T-helper 22 cell (primary cell): Measurements from ENCODE around the gene VGLL3.
"Not testable (repeated sequence)": the region's sequence is repeated elsewhere in the genome, so short reads cannot be mapped to it uniquely, and the experiment has no call there.

ENCODE experiments used
- DNase-seq: peaks from one replicate; pipeline ENCODE4 v3.0.0-alpha.2; 2020; ENCODE audit warnings: low read depth

Gene VGLL3

DNA sequence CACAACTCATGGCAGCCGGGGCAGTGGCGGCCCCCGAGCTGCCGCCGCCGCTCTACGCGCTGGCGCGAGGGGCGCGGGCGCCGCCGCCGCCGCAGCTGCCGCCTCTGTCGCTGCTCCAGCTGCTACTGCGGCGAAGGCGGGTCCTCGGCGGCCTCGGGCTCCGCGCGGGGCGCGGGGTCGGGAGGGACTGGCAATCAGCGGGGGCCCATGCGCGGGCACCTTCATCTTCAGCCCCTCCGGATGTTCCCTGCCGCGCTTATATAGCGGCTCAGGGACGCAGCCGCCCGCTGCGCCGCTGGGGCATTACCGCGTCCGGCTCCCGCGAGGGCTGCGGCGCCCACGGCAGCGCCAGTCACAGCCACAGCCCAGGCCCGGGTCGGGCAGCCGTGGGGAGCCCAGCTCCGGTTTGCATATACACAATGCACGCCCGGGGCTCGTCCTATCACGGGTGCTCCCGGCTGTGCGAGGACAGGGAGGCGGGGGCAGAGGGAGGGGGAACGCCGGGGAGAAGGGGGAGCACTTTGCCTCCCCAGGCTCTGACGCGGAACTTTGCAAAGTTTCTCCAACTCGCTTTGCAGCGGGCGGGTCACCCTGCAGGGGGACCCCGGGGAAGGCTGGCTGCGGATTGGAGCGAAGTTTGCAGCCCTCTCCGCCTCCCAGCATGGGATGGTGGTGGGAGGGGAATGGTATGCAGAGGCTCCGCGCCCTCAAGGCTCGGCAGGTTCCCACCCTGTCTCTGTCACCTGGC, at the start of gene VGLL3:
Gene VGLL3, minus strand, starts transcription at position 416 of the 748 bp plus-strand sequence. Its CDS starts 406 bp downstream, at position 10.
- no peak for DNase-seq

GRCh38 chr3:87037652-87038051, 46.7 kb upstream of the VGLL3 start:
- DNase-seq: no peak

DNA sequence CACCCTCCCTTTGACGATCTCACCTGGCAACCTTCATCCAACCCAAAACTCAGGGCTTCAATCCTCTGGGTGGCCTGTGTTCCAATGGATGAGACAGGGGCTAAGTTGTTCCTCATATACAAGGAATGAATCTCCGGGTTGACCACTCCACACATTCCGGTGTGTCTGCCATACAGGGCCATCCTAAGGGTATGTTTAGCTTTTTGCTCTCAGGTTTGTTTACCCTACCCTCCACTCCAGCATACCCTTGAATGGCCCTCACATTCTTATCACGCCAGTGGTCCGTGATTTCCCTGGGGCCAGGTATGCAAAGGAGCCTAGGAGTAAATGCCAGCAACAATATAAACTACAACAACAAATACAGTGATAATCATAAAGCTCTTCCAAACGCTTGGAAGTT, 45.7 kb upstream of the VGLL3 start:
- DNase-seq: no peak

DNA sequence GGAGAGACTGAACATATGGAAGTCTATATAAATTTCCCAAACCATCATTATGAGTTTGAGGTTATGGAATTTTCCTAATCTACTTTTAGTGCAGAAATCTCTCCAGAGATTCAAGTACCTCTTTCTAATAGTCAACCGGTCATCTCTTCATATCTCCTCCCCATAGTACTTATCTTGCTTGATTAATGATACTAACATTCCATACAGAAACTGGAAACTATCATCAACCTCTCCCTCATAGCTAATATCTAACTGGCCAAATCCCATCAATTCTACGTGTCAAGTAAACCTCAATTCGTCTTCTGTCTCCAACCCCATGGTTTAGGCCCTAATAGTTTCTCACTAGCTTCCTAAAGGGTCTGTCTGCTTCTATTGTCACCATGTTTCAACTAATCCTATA, 44.4 kb upstream of the VGLL3 start:
- DNase-seq: no peak

- no peak for DNase-seq
Observed at GRCh38 chr3:87033205-87033604, 42.3 kb upstream of the VGLL3 start.

DNA sequence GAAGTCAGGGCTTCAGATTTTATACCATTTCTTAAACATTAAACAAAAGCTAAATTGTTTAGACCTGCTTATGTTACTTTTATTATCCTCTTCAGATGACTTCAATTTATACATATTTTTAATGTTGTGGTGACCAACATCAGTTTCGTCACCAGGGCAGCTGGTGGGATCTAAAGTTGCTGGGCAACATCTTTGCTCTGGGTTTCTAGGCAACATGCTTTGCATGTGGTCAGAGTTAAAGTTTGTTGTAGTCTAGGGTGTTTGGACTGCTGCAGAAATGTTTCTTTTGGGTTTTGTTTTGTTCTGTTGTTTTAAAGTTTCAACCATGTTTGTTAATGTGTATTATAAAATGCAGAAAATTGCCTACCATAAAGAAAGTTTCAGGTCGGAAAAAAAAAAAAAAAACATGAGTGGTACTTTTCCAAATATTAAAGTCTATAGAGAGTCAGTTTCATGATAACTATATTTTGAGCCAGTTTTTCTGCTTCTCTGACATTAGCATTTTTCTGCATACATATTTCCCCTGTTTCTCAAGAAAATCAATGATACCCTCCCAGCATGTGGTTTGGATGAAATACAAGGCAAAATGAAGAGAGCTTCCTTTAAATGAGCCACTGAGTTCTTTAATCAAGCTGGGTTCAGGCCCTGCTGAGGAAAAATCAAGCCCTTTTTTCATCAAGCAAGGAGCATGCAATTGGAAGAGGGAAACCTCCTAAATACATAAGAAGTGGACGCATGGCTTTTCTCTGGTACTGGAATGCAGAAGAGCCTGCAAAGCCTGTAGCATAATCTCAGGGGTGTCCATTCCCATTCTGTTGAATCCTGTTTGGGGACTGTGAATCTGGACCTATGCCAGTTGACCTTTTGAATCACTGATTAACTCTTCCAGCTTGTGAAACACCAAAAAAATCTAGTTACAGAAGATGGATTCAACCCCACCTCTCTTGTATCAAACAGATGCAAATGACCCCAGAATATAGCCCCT, 35.0 kb upstream of the VGLL3 start:
- no peak for DNase-seq

DNA sequence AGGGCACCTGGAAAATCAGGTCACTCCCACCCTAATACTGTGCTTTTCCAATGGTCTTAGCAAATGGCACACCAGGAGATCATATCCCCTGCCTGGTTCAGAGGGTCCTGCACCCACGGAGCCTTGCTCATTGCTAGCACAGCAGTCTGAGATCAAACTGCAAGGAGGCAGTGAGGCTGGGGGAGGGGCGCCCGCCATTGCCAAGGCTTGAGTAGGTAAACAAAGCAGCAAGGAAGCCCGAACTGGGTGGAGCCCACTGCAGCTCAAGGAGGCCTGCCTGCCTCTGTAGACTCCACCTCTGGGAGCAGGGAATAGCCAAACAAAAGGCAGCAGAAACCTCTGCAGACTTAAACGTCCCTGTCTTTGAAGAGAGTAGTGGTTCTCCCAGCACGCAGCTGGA, 26.4 kb upstream of the VGLL3 start:
- not testable (repeated sequence) for DNase-seq

- DNase-seq: no peak
Observed at GRCh38 chr3:87009271-87009670, 18.3 kb upstream of the VGLL3 start.

DNA sequence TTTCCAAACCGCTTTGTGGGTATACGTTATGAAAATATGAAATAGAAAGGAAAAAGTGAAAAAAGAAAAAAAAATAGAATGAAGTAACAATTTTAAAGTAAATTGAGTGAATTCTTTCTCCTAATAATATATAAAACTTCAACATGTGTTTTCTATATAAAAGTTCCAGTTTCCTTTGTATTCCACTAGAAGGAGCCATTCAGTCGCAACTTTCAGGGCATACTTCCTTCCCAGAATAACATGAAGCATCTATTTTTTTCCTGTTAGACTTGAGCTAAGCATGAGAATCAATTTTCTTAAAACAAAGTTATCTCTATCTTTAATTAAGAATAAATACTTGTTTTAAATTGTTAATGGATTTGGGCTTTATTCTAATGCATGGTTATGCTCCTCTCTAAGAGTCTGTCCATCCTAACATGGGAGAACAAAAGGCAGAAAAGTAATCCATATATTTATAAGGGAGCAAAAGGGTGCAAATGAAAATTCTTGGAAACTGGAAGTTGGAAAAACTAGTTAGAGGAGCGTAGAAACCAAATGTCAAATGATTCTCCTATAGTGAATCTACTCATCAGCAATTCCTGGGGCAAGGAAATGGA, 16.0 kb upstream of the VGLL3 start:
- no peak for DNase-seq

DNA sequence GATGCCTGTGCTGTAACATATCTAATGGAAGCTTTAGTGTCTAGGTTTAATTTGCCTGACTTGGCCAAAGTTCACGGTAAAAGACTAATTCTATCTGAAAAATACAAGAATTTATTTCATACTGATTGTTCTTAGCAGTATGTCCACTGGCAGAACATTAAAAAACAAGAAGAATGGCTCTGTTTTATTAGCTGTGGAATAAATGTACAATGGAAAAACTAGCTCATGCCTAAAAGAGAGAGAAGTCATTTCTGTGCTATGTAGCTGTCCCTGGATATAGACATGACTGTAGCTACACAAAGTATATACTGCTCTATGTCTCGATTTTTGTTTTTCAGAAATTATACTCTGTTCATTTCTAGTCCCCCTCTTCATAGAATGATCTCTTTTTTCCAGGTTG, 13.9 kb upstream of the VGLL3 start:
- DNase-seq: no peak

GRCh38 chr3:87002346-87002745, 11.4 kb upstream of the VGLL3 start:
- DNase-seq: no peak

DNA sequence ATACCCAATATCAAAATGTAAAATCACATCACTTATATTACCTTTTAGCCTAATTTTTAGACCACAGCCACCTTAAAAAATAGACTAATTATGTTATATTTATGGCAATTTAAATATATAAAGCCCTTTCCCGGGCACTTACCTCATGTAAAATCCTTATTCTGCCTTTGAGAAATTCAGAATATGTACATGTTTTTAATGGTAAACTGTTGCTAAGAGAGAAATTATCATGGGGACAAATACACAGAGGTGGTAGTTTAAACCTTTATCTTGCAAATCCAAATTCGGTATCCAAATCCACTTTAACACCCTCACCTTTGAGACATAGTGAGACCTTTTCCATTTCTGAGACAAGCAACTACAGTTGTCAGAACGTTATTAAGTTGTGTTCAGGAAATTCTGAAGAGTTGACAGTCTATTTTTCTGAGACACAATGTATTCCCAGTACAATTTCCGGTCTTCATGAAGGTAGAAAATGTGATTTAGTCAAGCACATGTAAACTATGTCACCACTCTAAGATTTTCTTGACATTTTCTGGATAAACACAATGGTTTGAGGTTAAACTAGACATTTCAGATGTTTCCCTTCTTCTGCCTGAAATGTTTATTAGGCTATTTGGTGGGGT, 10.6 kb upstream of the VGLL3 start:
- DNase-seq: no peak

GRCh38 chr3:87000940-87001339, 10.0 kb upstream of the VGLL3 start:
- no peak for DNase-seq

DNA sequence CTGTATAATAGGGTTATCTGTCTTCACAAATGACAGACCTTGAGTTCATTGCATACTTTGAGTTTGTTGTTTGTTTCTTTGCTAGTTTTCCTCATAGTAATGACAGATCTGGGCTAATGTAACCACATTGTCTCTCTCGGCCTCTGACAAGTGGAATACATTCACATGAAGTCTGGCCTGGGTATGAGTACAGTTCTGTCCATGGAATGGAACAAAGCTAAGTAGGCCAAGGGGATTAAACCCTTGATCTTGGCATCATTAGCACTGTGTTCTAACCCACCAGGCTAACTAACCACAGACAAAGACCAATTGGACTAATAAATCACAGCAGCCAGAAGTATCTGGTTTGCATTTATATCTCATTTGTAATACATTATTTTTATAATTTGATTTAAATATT, 7.6 kb upstream of the VGLL3 start:
- DNase-seq: no peak

GRCh38 chr3:86996261-86996955, 5.5 kb upstream of the VGLL3 start:
- no peak for DNase-seq

DNA sequence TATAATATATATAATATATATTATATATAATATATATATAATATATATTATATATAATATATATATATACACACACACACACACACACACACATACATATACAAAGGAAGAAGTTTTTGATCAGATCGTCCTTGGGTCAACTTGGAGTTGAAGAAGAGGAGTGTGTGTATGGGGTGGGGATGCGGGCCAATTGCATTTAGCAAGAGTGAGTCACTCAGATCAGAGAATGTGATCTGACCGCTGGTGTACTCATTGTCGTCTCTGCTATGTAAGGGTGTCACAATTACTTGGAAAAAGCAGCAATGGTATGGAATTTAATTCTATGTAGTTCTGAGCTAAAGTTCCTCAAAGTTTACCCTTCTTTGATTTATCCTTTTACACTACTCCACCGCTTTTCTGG, 4.6 kb upstream of the VGLL3 start:
- DNase-seq: no peak

DNA sequence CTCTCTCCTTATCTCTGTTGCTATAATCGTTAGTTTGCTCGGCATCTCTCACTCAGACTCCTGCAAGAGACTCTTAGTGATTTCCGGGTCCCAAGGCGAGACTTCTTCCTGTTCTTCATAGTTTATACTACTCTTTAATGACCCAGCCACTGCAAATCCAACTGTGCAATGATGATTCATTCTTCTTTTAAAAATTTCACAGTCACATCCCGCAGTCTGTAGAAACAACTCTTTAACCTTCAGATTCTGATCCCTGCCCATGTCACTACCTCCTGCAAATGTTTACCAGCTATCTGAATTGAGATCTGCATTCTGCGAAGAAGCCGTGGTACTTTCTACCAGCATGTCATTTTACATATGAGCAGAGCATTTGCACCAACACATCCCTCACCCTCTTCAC, 2.8 kb upstream of the VGLL3 start:
- no peak for DNase-seq

- no peak for DNase-seq
Observed at GRCh38 chr3:86991840-86992435, 989 bp upstream of the VGLL3 start.

DNA sequence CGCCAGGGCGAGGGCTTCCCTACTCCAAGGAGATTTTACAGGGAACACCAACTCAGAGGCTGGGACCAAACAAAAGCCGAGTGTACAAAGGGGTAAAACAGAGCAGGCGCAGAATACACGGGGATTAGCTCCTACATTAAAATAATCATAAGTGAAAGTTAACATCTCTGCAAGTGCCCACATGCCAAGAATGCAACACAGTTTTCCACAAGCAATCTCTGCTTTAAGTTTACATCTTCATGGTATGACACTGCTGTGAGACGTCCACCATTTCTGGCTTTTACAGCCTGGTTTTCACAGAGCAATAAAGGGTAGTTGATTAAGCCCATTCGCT, 500 bp upstream of the VGLL3 start:
- DNase-seq: no peak

DNA sequence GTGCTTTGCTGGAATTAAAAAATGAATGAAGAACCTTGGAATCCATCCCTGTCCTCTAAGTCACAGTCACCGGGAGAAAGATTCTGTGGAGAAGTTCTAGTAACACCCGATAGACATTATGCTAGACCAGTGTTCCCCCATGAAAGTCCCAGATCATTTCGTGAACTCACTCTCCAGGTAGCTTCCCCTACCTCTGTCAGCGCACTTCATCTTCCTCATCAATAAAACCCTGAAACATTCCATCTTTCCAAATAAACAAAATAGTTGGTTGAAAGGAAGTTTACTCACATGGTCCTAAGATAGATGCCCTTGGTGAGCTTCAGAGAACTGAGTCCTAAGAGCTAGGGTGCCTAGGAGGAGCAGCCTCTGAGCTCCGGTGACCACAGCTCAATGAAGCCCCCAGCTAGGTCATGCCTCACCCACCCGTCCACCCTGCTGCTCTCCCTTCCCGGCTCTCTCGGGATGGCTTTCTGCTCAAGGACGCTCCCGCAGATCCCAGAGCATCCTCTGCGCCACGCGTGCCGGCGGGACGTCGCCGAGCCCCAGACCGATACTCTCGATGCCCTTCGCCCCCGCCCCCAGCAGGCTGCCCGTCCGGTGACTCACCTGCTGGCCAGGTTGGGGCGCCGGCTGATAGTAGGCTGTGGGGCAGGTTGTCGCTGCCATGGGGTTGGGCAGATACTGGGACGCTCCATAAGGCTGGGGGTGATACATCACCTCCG, 776 bp downstream of the VGLL3 start:
- no peak for DNase-seq

- no peak for DNase-seq
Observed at GRCh38 chr3:86989611-86990010, 1.3 kb downstream of the VGLL3 start.
